Panc1 (cell line): ENCODE measurements around the gene PARP2. TPM values are rescaled to one million over a fixed set of nuclear protein-coding genes. Genes with fewer than 3 reads are reported as not detected.

Source experiments
- ATAC-seq: fragments of 200-7000 bp; cut with Tn5 transposase; 2 replicates; pipeline ENCODE4 v1.9.1; 2020; ENCODE audit warnings: mild to moderate bottlenecking, moderate library complexity
- BruUV-seq: library from RNA; stranded (reverse); fragments of 400-500 nt; replicated peaks from 2 replicates; lab custom pipeline; 2021; lab: Mats Ljungman, UMichigan
- CTCF ChIA-PET: fragments of 300-600 bp; sonication (Branson Sonifier 250); formaldehyde crosslinking; loops from one replicate; lab custom pipeline; 2022; ENCODE audit warnings: antibody characterized with exemption; lab: Charles Lee
- POLR2A ChIA-PET: fragments of 300-600 bp; sonication (Branson Sonifier 250); formaldehyde crosslinking; loops from one replicate; lab custom pipeline; 2022; ENCODE audit warnings: antibody characterized with exemption; lab: Charles Lee
- DNase-seq: peaks from one replicate; pipeline ENCODE4 v3.0.0-alpha.2; 2010; ENCODE audit warnings: low read depth, low spot score
- H3K27ac ChIP-seq: 2 replicates; pipeline ENCODE4 v1.5.1; 2011; ENCODE audit warnings: mild to moderate bottlenecking, low read length, inconsistent platforms
- H3K27me3 ChIP-seq: fragments of 200-500 bp; sonication (Bioruptor generic); 2 replicates; pipeline ENCODE4 v1.6.0; 2014; ENCODE audit warnings: low read length, inconsistent platforms; ENCODE audit not compliant: control insufficient read depth, insufficient read depth
- H3K36me3 ChIP-seq: fragments of 200-500 bp; sonication (Bioruptor generic); 2 replicates; pipeline ENCODE4 v1.5.1; 2014; ENCODE audit warnings: inconsistent platforms, mild to moderate bottlenecking, low read length, moderate library complexity; ENCODE audit not compliant: control insufficient read depth, insufficient read depth
- H3K4me1 ChIP-seq: 2 replicates; pipeline ENCODE4 v1.5.1; 2011; ENCODE audit warnings: inconsistent platforms, mild to moderate bottlenecking, low read length, moderate library complexity; ENCODE audit not compliant: control insufficient read depth, insufficient read depth
- H3K4me3 ChIP-seq, 2 experiments: 2 replicates each; pipeline ENCODE4 v1.5.1; 2011 to 2012; ENCODE audit warnings: low read depth in 2 of 2, low read length in 2 of 2, mild to moderate bottlenecking in 2 of 2, inconsistent platforms in 1 of 2, moderate library complexity in 1 of 2
- H3K9me3 ChIP-seq: fragments of 200-500 bp; sonication (Bioruptor generic); 2 replicates; pipeline ENCODE4 v1.5.1; 2014; ENCODE audit warnings: low read depth, mild to moderate bottlenecking, inconsistent platforms, low read length, moderate library complexity; ENCODE audit not compliant: control insufficient read depth, insufficient read depth
- POLR2AphosphoS5 ChIP-seq: IDR thresholded peaks from 2 replicates; pipeline ENCODE4 v1.6.1; 2012; ENCODE audit warnings: mild to moderate bottlenecking, low read depth, low read length, moderate library complexity
- SIN3A ChIP-seq: IDR thresholded peaks from 2 replicates; pipeline ENCODE4 v1.6.1; 2012; ENCODE audit warnings: low read depth, mild to moderate bottlenecking, low read length, moderate library complexity, borderline replicate concordance; ENCODE audit not compliant: insufficient read depth
- TCF7L2 ChIP-seq: IDR thresholded peaks from 2 replicates; pipeline ENCODE4 v1.6.1; 2011; ENCODE audit warnings: mild to moderate bottlenecking, low read depth, low read length, inconsistent platforms
- in situ Hi-C: cut with HindIII; loops from 2 replicates; pipeline ENCODE4 v1.10.0; 2016; ENCODE audit warnings: low sequenced_read_pairs, low pct_unique_long_range_greater_than_20kb
- intact Hi-C: fragments of 100-400 bp; cut with micrococcal nuclease; formaldehyde crosslinking; loops from one replicate; pipeline ENCODE4 v1.10.0; 2022; ENCODE audit not compliant: unreplicated experiment
- total RNA-seq: library from RNA; stranded (reverse); gene quantifications from one replicate; pipeline ENCODE4 v1.2.1, GENCODE V29; 2021; ENCODE audit not compliant: unreplicated experiment
- TF ChIP-seq, protein P1 (sequence below): fragments of 450-650 bp; IDR thresholded peaks from 2 replicates; pipeline ENCODE4 v1.5.1; 2017; ENCODE audit warnings: mild to moderate bottlenecking
- TF ChIP-seq, protein P2 (sequence below), 2 experiments: IDR thresholded peaks; 2 replicates each; pipeline ENCODE4 v1.6.1; 2011 to 2012; ENCODE audit warnings: low read depth in 2 of 2, control low read depth in 1 of 2, low read length in 1 of 2, mild to moderate bottlenecking in 1 of 2, moderate library complexity in 1 of 2; ENCODE audit not compliant: insufficient read depth in 1 of 2

Gene PARP2
- total RNA-seq, 1 experiment from 2014 or later = 26.6 TPM

DNA sequence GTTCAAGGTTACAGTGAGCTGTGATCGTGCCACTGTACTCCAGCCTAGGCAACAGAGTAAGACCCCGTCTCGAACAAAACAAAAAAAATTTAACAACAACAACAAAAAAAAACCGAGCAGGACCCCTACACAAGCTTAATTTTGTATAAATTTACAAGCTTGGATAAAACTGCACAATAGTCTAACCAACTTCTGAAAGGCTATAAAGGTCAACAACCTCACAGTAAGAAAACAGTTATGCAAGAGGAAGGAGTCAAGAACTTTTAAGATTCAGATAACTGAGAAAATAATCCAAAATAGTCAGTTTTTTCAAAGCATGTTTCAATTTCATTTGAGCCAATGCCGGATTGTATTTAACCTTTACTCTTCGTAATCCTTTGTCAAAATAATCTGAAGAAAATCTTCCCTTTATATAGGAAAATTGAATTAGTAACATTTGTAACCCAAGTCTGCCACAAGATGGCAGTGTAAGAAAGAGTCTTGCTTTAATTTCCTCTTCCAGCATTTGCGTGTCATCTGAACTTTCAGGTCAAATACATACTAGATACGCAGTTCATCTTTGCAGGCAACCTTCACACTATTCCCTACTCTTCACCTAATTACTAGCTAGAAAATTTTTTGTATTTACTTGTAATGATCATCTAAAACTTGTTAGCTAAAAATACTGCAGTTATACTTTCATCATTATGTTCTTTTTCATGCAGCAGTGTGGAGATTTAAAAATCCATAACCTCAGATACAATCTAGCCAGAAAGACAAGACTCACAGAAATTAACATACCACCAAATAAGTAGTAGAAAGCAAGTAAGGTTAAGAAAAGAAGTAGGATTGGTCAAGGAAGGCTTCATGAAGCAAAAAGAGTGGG lies 16.2 kb upstream of the PARP2 start:
- no peak for ATAC-seq
- BruUV-seq = no TSS peak
- Histone ChIP-seq H3K27ac (no peak overlapping the region), H3K4me1 (peaks cover 6% of the 10 kb centered on the region), H3K4me3 (no peak overlapping the region), H3K36me3 (peaks cover 23% of the 10 kb centered on the region), H3K27me3 (no peaks in the 10 kb centered on the region), H3K9me3 (no peaks in the 10 kb centered on the region)
- TF ChIP-seq, protein P1, sequence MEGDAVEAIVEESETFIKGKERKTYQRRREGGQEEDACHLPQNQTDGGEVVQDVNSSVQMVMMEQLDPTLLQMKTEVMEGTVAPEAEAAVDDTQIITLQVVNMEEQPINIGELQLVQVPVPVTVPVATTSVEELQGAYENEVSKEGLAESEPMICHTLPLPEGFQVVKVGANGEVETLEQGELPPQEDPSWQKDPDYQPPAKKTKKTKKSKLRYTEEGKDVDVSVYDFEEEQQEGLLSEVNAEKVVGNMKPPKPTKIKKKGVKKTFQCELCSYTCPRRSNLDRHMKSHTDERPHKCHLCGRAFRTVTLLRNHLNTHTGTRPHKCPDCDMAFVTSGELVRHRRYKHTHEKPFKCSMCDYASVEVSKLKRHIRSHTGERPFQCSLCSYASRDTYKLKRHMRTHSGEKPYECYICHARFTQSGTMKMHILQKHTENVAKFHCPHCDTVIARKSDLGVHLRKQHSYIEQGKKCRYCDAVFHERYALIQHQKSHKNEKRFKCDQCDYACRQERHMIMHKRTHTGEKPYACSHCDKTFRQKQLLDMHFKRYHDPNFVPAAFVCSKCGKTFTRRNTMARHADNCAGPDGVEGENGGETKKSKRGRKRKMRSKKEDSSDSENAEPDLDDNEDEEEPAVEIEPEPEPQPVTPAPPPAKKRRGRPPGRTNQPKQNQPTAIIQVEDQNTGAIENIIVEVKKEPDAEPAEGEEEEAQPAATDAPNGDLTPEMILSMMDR = peak; percentile 65; the same call in 1 of the 2 replicates
- no peak for TF ChIP-seq TCF7L2
- no peak for TF ChIP-seq SIN3A
- TF ChIP-seq, protein P2, sequence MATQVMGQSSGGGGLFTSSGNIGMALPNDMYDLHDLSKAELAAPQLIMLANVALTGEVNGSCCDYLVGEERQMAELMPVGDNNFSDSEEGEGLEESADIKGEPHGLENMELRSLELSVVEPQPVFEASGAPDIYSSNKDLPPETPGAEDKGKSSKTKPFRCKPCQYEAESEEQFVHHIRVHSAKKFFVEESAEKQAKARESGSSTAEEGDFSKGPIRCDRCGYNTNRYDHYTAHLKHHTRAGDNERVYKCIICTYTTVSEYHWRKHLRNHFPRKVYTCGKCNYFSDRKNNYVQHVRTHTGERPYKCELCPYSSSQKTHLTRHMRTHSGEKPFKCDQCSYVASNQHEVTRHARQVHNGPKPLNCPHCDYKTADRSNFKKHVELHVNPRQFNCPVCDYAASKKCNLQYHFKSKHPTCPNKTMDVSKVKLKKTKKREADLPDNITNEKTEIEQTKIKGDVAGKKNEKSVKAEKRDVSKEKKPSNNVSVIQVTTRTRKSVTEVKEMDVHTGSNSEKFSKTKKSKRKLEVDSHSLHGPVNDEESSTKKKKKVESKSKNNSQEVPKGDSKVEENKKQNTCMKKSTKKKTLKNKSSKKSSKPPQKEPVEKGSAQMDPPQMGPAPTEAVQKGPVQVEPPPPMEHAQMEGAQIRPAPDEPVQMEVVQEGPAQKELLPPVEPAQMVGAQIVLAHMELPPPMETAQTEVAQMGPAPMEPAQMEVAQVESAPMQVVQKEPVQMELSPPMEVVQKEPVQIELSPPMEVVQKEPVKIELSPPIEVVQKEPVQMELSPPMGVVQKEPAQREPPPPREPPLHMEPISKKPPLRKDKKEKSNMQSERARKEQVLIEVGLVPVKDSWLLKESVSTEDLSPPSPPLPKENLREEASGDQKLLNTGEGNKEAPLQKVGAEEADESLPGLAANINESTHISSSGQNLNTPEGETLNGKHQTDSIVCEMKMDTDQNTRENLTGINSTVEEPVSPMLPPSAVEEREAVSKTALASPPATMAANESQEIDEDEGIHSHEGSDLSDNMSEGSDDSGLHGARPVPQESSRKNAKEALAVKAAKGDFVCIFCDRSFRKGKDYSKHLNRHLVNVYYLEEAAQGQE (IDR thresholded peaks at IDR 0.05; ENCODE audit: insufficient read depth in 1 of 2, low read depth in 2 of 2, low read length in 1 of 2) = no peak
- intact Hi-C loops (loop anchor here (5.0 kb wide), 1 partner anchor 280 kb away; no protein-coding TSS in a partner anchor), in situ Hi-C loops (no loop called here)
- DNase-seq = peak; percentile 32
- CTCF ChIA-PET = interaction anchor here (0.8 to 1.6 kb wide), 2 partner anchors 16 to 24 kb away, joined by 3 to 6 read pairs; partner anchors contain the start of gene PARP2
- POLR2A ChIA-PET = interaction anchor here (0.8 kb wide), 1 partner anchor 16 kb away, joined by 9 read pairs; the partner anchor contains the start of gene PARP2

DNA sequence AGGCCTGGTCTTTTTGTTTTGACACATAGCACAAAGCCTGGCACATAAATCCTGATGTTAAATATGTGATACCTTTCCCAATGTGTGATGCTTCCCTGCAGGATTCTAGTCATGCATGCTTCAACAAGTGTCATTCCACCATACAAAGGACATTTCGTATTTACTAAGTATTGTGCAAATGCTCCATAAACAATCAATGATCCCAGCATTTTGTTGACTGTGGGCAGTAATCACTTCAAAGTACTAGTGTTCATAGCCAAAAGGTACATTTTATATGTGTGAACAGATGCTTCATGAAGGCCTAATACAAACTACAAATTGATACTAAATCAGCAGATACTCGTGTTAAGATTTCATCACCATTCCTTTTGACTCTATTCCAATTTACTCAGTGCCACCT lies 14.7 kb upstream of the PARP2 start:
- intact Hi-C loops = loop anchor here (5.0 kb wide), 1 partner anchor 279 kb away; no protein-coding TSS in a partner anchor

More for the DNA sequence above, 14.7 kb upstream of the PARP2 start:
- ChIA-PET CTCF (interaction anchor here (0.9 kb wide), 1 partner anchor 10 kb away, joined by 3 read pairs; no protein-coding TSS in a partner anchor), POLR2A (no interaction called here)
- Histone ChIP-seq H3K27ac (no peak overlapping the region), H3K4me1 (peaks cover 6% of the 10 kb centered on the region), H3K27me3 (no peaks in the 10 kb centered on the region), H3K9me3 (no peaks in the 10 kb centered on the region), H3K36me3 (peaks cover 27% of the 10 kb centered on the region), H3K4me3 (no peak overlapping the region)
- TF ChIP-seq, protein P1 = no peak
- TF ChIP-seq SIN3A (no peak), TCF7L2 (no peak), POLR2AphosphoS5 (no peak)
- TF ChIP-seq, protein P2 (IDR thresholded peaks at IDR 0.05; ENCODE audit: insufficient read depth in 1 of 2, low read depth in 2 of 2, low read length in 1 of 2) = no peak
- ATAC-seq (no peak), DNase-seq (no peak)
- BruUV-seq = no TSS peak
- in situ Hi-C loops = no loop called here
